SK-N-SH treated with all-trans-retinoic acid at 6 μM for 48 hours (cell line): ENCODE data around the gene ROCK2.

Experiments
- ATAC-seq: fragments of 200-7000 bp; cut with Tn5 transposase; 3 replicates; pipeline ENCODE4 v1.9.1; 2020; ENCODE audit warnings: mild to moderate bottlenecking, moderate library complexity
- ARNTL ChIP-seq: fragments of 450-650 bp; formaldehyde crosslinking; IDR thresholded peaks from 2 replicates; pipeline ENCODE4 v1.5.0; 2020; ENCODE audit warnings: low read depth, mild to moderate bottlenecking, moderate library complexity, borderline replicate concordance
- BACH2 ChIP-seq: fragments of 250-450 bp; sonication (Bioruptor Pico); IDR thresholded peaks from 2 replicates; pipeline ENCODE4 v1.9.0; 2021; ENCODE audit warnings: mild to moderate bottlenecking, borderline replicate concordance
- CSDC2 ChIP-seq: fragments of 250-450 bp; sonication (Bioruptor Pico); IDR thresholded peaks from 2 replicates; pipeline ENCODE4 v1.5.0; 2020; ENCODE audit warnings: mild to moderate bottlenecking, moderate library complexity
- CSRNP3 ChIP-seq: fragments of 250-450 bp; sonication (Bioruptor Pico); IDR thresholded peaks from 2 replicates; pipeline ENCODE4 v1.5.1; 2021; ENCODE audit warnings: mild to moderate bottlenecking, moderate library complexity
- ESRRG ChIP-seq: fragments of 250-450 bp; sonication (Bioruptor Pico); IDR thresholded peaks from 2 replicates; pipeline ENCODE4 v1.6.1; 2021; ENCODE audit warnings: mild to moderate bottlenecking
- GLIS3 ChIP-seq: fragments of 250-450 bp; sonication (Bioruptor Pico); IDR thresholded peaks from 2 replicates; pipeline ENCODE4 v1.5.0; 2020; ENCODE audit warnings: mild to moderate bottlenecking, moderate library complexity
- ISL1 ChIP-seq: fragments of 250-450 bp; sonication (Bioruptor Pico); IDR thresholded peaks from 2 replicates; pipeline ENCODE4 v2.1.2; 2022; ENCODE audit warnings: mild to moderate bottlenecking, moderate library complexity
- OSR1 ChIP-seq: fragments of 250-450 bp; sonication (Bioruptor Pico); IDR thresholded peaks from 2 replicates; pipeline ENCODE4 v1.8.0; 2022; ENCODE audit warnings: moderate library complexity, mild to moderate bottlenecking, inconsistent platforms
- PATZ1 ChIP-seq: fragments of 250-450 bp; sonication (Bioruptor Pico); IDR thresholded peaks from 2 replicates; pipeline ENCODE4 v1.8.0; 2020; ENCODE audit warnings: mild to moderate bottlenecking, moderate library complexity, borderline replicate concordance
- PPARA ChIP-seq: fragments of 250-450 bp; sonication (Bioruptor Pico); IDR thresholded peaks from 2 replicates; pipeline ENCODE4 v1.5.0; 2020; ENCODE audit warnings: mild to moderate bottlenecking, borderline replicate concordance
- RARB ChIP-seq: fragments of 250-450 bp; sonication (Bioruptor Pico); IDR thresholded peaks from 2 replicates; pipeline ENCODE4 v1.8.0; 2021; ENCODE audit warnings: mild to moderate bottlenecking, moderate library complexity
- SNAI2 ChIP-seq: fragments of 250-450 bp; sonication (Bioruptor Pico); IDR thresholded peaks from 2 replicates; pipeline ENCODE4 v1.5.0; 2020; ENCODE audit warnings: mild to moderate bottlenecking, moderate library complexity
- TCF4 ChIP-seq: fragments of 250-450 bp; sonication (Bioruptor Pico); IDR thresholded peaks from 2 replicates; pipeline ENCODE4 v1.8.0; 2021; ENCODE audit warnings: mild to moderate bottlenecking, moderate library complexity, borderline replicate concordance
- TOX ChIP-seq: fragments of 250-450 bp; sonication (Bioruptor Pico); IDR thresholded peaks from 2 replicates; pipeline ENCODE4 v1.8.0; 2021; ENCODE audit warnings: mild to moderate bottlenecking, moderate library complexity, borderline replicate concordance
- ZC3H10 ChIP-seq: fragments of 250-450 bp; sonication (Bioruptor Pico); IDR thresholded peaks from 2 replicates; pipeline ENCODE4 v1.5.1; 2021; ENCODE audit warnings: mild to moderate bottlenecking, moderate library complexity
- ZFP30 ChIP-seq: fragments of 450-650 bp; formaldehyde crosslinking; IDR thresholded peaks from 2 replicates; pipeline ENCODE4 v1.5.0; 2022; ENCODE audit warnings: mild to moderate bottlenecking, moderate library complexity
- ZNF565 ChIP-seq: fragments of 450-650 bp; formaldehyde crosslinking; conservative IDR thresholded peaks from 2 replicates; pipeline ENCODE4 v1.5.0; 2020; ENCODE audit warnings: low read depth, mild to moderate bottlenecking, moderate library complexity
- ZNF70 ChIP-seq: fragments of 450-650 bp; formaldehyde crosslinking; IDR thresholded peaks from 2 replicates; pipeline ENCODE4 v1.5.0; 2020; ENCODE audit warnings: mild to moderate bottlenecking, moderate library complexity
- ZNF8 ChIP-seq: fragments of 450-650 bp; formaldehyde crosslinking; IDR thresholded peaks from 2 replicates; pipeline ENCODE4 v1.5.0; 2020; ENCODE audit warnings: mild to moderate bottlenecking, moderate library complexity
- TF ChIP-seq, protein P1 (sequence below): fragments of 250-450 bp; sonication (Bioruptor Pico); IDR thresholded peaks from 2 replicates; pipeline ENCODE4 v1.5.0; 2020; ENCODE audit warnings: mild to moderate bottlenecking, moderate library complexity
- TF ChIP-seq, protein P2 (sequence below): fragments of 250-450 bp; sonication (Bioruptor Pico); IDR thresholded peaks from 2 replicates; pipeline ENCODE4 v1.5.1; 2020; ENCODE audit warnings: low read depth, mild to moderate bottlenecking, moderate library complexity

The ROCK2 gene

DNA sequence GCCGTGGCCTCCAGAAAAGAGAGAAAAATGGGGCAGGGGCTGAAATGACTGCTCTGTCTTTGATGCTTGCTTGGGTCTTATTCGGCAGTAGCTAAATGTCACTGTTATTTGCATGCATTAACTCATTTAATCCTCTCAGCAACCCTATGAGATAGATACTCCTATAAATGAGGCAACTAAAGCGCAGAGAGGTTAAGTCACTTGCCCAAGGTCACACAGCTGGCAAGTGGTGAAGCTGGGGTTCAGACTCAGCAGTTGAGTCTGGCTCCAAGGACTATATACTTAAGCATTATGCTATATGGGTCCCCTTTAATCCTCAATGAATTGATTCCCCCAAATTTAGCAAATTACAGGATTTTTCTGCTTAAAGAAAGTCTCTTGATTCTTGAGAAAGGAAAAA, 198.4 kb downstream of the ROCK2 start:
- TF ChIP-seq TOX (CRISPR knock-in tag) (no peak), ZNF70 (CRISPR knock-in tag) (no peak), ZC3H10 (CRISPR knock-in tag) (no peak), ZNF565 (CRISPR knock-in tag) (no peak), ZFP30 (CRISPR knock-in tag) (no peak), ARNTL (CRISPR knock-in tag) (no peak), ZNF8 (CRISPR knock-in tag) (no peak), CSRNP3 (CRISPR knock-in tag) (no peak), BACH2 (CRISPR knock-in tag) (no peak), GLIS3 (CRISPR knock-in tag) (no peak), SNAI2 (CRISPR knock-in tag) (no peak), ESRRG (CRISPR knock-in tag) (no peak), CSDC2 (no peak), PATZ1 (CRISPR knock-in tag) (no peak), TCF4 (CRISPR knock-in tag) (no peak), OSR1 (CRISPR knock-in tag) (no peak), RARB (no peak)
- TF ChIP-seq, protein P1, sequence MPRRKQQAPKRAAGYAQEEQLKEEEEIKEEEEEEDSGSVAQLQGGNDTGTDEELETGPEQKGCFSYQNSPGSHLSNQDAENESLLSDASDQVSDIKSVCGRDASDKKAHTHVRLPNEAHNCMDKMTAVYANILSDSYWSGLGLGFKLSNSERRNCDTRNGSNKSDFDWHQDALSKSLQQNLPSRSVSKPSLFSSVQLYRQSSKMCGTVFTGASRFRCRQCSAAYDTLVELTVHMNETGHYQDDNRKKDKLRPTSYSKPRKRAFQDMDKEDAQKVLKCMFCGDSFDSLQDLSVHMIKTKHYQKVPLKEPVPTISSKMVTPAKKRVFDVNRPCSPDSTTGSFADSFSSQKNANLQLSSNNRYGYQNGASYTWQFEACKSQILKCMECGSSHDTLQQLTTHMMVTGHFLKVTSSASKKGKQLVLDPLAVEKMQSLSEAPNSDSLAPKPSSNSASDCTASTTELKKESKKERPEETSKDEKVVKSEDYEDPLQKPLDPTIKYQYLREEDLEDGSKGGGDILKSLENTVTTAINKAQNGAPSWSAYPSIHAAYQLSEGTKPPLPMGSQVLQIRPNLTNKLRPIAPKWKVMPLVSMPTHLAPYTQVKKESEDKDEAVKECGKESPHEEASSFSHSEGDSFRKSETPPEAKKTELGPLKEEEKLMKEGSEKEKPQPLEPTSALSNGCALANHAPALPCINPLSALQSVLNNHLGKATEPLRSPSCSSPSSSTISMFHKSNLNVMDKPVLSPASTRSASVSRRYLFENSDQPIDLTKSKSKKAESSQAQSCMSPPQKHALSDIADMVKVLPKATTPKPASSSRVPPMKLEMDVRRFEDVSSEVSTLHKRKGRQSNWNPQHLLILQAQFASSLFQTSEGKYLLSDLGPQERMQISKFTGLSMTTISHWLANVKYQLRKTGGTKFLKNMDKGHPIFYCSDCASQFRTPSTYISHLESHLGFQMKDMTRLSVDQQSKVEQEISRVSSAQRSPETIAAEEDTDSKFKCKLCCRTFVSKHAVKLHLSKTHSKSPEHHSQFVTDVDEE: no peak
- TF ChIP-seq, all 23 proteins: peak for 0
- no peak for ATAC-seq

DNA sequence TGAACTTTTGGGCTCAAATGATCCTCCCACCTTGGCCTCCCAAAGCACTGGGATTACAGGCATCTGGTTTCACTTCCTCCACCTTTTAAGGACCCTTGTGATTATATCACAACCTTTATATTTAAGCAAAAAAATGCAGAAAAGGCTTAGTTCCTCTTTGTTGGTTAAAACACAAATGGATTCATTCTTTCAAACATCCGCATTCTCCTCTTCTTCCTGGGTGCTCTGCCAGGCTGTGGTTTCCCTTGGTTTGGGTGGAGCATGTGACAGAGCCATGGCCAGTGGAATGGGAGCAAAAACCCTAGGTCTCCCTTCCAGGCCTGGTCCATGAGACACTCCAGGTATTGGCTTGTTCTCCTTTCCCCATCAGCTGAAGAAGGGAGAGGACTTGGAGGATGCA, 199.1 kb downstream of the ROCK2 start:
- no peak for TF ChIP-seq OSR1 (CRISPR knock-in tag)
- no peak for TF ChIP-seq RARB
- TF ChIP-seq TOX (CRISPR knock-in tag): no peak
- TF ChIP-seq PPARA: no peak
- no peak for TF ChIP-seq ISL1 (CRISPR knock-in tag)
- TF ChIP-seq, protein P2, sequence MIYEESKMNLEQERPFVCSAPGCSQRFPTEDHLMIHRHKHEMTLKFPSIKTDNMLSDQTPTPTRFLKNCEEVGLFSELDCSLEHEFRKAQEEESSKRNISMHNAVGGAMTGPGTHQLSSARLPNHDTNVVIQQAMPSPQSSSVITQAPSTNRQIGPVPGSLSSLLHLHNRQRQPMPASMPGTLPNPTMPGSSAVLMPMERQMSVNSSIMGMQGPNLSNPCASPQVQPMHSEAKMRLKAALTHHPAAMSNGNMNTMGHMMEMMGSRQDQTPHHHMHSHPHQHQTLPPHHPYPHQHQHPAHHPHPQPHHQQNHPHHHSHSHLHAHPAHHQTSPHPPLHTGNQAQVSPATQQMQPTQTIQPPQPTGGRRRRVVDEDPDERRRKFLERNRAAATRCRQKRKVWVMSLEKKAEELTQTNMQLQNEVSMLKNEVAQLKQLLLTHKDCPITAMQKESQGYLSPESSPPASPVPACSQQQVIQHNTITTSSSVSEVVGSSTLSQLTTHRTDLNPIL: no peak
- TF ChIP-seq PATZ1 (CRISPR knock-in tag): no peak
- TF ChIP-seq TCF4 (CRISPR knock-in tag): no peak
- no peak for TF ChIP-seq ESRRG (CRISPR knock-in tag)

DNA sequence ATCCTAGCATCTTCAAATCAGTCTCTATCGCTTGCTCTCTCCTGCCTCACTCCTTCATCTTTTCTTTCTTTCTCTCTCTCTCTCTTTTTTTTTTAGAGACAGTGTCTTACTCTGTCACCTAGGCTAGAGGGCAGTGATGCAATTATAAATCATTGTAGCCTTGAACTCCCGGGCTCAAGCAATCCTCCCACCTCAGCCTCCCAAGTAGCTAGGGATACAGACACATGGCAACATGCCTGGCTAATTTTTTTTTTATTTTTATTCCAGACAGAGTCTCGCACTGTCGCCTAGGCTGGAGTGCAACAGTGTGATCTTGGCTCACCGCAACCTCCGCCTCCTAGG, 199.7 kb downstream of the ROCK2 start:
- no peak for ATAC-seq
- no peak for TF ChIP-seq RARB
- no peak for TF ChIP-seq ZNF70 (CRISPR knock-in tag)
- no peak for TF ChIP-seq ZNF565 (CRISPR knock-in tag)
- no peak for TF ChIP-seq TCF4 (CRISPR knock-in tag)
- TF ChIP-seq SNAI2 (CRISPR knock-in tag): no peak
- TF ChIP-seq PPARA: no peak
- no peak for TF ChIP-seq ZC3H10 (CRISPR knock-in tag)
- TF ChIP-seq, protein P2: no peak
- no peak for TF ChIP-seq GLIS3 (CRISPR knock-in tag)
- no peak for TF ChIP-seq CSDC2
- TF ChIP-seq, protein P1: no peak
- no peak for TF ChIP-seq OSR1 (CRISPR knock-in tag)

More for the DNA sequence above, 199.1 kb downstream of the ROCK2 start:
- ATAC-seq: no peak
